H1 (cell line): ENCODE measurements around the gene MTARC2. TPM values are rescaled to one million over a fixed set of nuclear protein-coding genes. Genes with fewer than 3 reads are reported as not detected.
A peak's percentile ranks its signal among the peaks of the same experiment; 100 is the strongest.

Experiments used
- CTCF ChIA-PET: fragments of 300-600 bp; sonication (Branson Sonifier 250); formaldehyde crosslinking; loops from one replicate; lab custom pipeline; 2021; ENCODE audit not compliant: partially characterized antibody; lab: Charles Lee
- POLR2A ChIA-PET: fragments of 300-600 bp; sonication (Branson Sonifier 250); formaldehyde crosslinking; loops from one replicate; lab custom pipeline; 2021; ENCODE audit warnings: inconsistent platforms; ENCODE audit not compliant: partially characterized antibody; lab: Charles Lee
- DNase-seq, 2 experiments: peaks; one replicate each; pipeline versions ENCODE4 v3.0.0 to v3.0.0-alpha.2; 2010 to 2022; ENCODE audit warnings: low spot score in 2 of 2, low read depth in 1 of 2, mixed read lengths in 1 of 2
- FAIRE-seq: peaks from 2 replicates; lab custom pipeline; 2011; peaks lifted over from hg19 to GRCh38; lab: Jason Lieb, UNC
- H2AFZ ChIP-seq: 2 replicates; pipeline ENCODE4 v1.8.1; 2012; ENCODE audit warnings: low read length, inconsistent platforms
- H2AK5ac ChIP-seq: 2 replicates; pipeline ENCODE4 v1.6.1; 2013; ENCODE audit warnings: low read depth, low read length
- H2BK120ac ChIP-seq: replicated peaks from 2 replicates; pipeline ENCODE3; 2013; ENCODE audit warnings: low read depth, low read length, inconsistent platforms
- H2BK12ac ChIP-seq: 2 replicates; pipeline ENCODE4 v1.6.1; 2013; ENCODE audit warnings: low read depth, low read length
- H2BK15ac ChIP-seq: 2 replicates; pipeline ENCODE4 v1.6.1; 2013; ENCODE audit warnings: low read length
- H2BK20ac ChIP-seq: 2 replicates; pipeline ENCODE4 v1.6.1; 2013; ENCODE audit warnings: low read length
- H2BK5ac ChIP-seq: 2 replicates; pipeline ENCODE4 v1.6.1; 2013; ENCODE audit warnings: low read depth, low read length
- H3K14ac ChIP-seq: 2 replicates; pipeline ENCODE4 v1.6.1; 2013; ENCODE audit warnings: inconsistent platforms; ENCODE audit not compliant: insufficient read length
- H3K18ac ChIP-seq: 2 replicates; pipeline ENCODE4 v1.6.1; 2013; ENCODE audit warnings: low read length; ENCODE audit errors: extremely low read depth
- H3K23ac ChIP-seq: 2 replicates; pipeline ENCODE4 v1.6.1; 2013; ENCODE audit warnings: inconsistent platforms; ENCODE audit not compliant: insufficient read length
- H3K23me2 ChIP-seq: 2 replicates; pipeline ENCODE4 v1.6.1; 2013; ENCODE audit warnings: low read depth, low read length
- H3K27ac ChIP-seq: 2 replicates; pipeline ENCODE4 v1.6.1; 2011; ENCODE audit warnings: low read depth, low read length, inconsistent platforms
- H3K27me3 ChIP-seq, 4 experiments: replicated peaks in 1 of 4; 1 replicate in 1 of 4; 2 replicates in 3 of 4; pipeline versions ENCODE4 v1.6.1 to v1.8.1; 2011 to 2013; ENCODE audit warnings: low read length in 3 of 4, mild to moderate bottlenecking in 3 of 4, inconsistent platforms in 2 of 4, mixed read lengths in 2 of 4, moderate library complexity in 1 of 4; ENCODE audit not compliant: control insufficient read depth in 3 of 4, insufficient read depth in 3 of 4; ENCODE audit errors: extremely low read depth in 1 of 4
- H3K36me3 ChIP-seq, 4 experiments: 2 replicates each; pipeline versions ENCODE4 v1.6.1 to v1.8.1; 2011 to 2013; ENCODE audit warnings: mild to moderate bottlenecking in 4 of 4, low read length in 3 of 4, moderate library complexity in 2 of 4, control low read depth in 1 of 4, inconsistent platforms in 1 of 4; ENCODE audit not compliant: insufficient read depth in 4 of 4, control insufficient read depth in 2 of 4
- H3K4ac ChIP-seq: replicated peaks from 2 replicates; pipeline ENCODE3; 2013; ENCODE audit warnings: low read length, low read depth, mixed read lengths, inconsistent platforms; ENCODE audit not compliant: insufficient read length
- H3K4me1 ChIP-seq, 4 experiments: replicated peaks in 1 of 4; 1 replicate in 1 of 4; 2 replicates in 3 of 4; pipeline versions ENCODE4 v1.6.1 to v1.8.1; 2011 to 2013; ENCODE audit warnings: low read length in 3 of 4, inconsistent platforms in 2 of 4, mixed read lengths in 1 of 4; ENCODE audit not compliant: insufficient read depth in 4 of 4, control insufficient read depth in 3 of 4
- H3K4me2 ChIP-seq, 2 experiments: 2 replicates each; pipeline versions ENCODE4 v1.6.1 to v1.8.1; 2011 to 2013; ENCODE audit warnings: low read depth in 2 of 2, low read length in 2 of 2, control low read depth in 1 of 2, inconsistent platforms in 1 of 2, mild to moderate bottlenecking in 1 of 2; ENCODE audit not compliant: insufficient read depth in 1 of 2
- H3K4me3 ChIP-seq, 4 experiments: fragments of 200-600, 300-600 bp in 1 of 4; sonication (generic), shearing (Covaris generic), sonication (Bioruptor Twin) in 1 of 4; 2 replicates each; pipeline versions ENCODE4 v1.5.1 to v1.8.1; 2011 to 2016; ENCODE audit warnings: low read length in 4 of 4, low read depth in 3 of 4, control low read depth in 2 of 4, inconsistent platforms in 2 of 4, mild to moderate bottlenecking in 2 of 4, mixed read lengths in 1 of 4, moderate library complexity in 1 of 4; ENCODE audit not compliant: insufficient read depth in 2 of 4; ENCODE audit errors: extremely low read depth in 1 of 4
- H3K56ac ChIP-seq: replicated peaks from 2 replicates; pipeline ENCODE3; 2013; ENCODE audit warnings: low read depth, mild to moderate bottlenecking, mixed read lengths, low read length, inconsistent platforms; ENCODE audit not compliant: insufficient read length
- H3K79me1 ChIP-seq: 2 replicates; pipeline ENCODE4 v1.6.1; 2013; ENCODE audit warnings: low read depth, low read length, control low read depth
- H3K79me2 ChIP-seq, 2 experiments: 2 replicates each; pipeline versions ENCODE4 v1.6.1 to v1.8.1; 2012 to 2013; ENCODE audit warnings: low read length in 2 of 2, mild to moderate bottlenecking in 2 of 2, inconsistent platforms in 1 of 2; ENCODE audit not compliant: insufficient read depth in 2 of 2, control insufficient read depth in 1 of 2
- H3K9ac ChIP-seq, 4 experiments: replicated peaks in 1 of 4; 1 replicate in 1 of 4; 2 replicates in 3 of 4; pipeline versions ENCODE4 v1.6.1 to v1.8.1; 2011 to 2013; ENCODE audit warnings: low read depth in 3 of 4, low read length in 3 of 4, control low read depth in 2 of 4, mild to moderate bottlenecking in 2 of 4, moderate library complexity in 2 of 4, inconsistent platforms in 1 of 4; ENCODE audit errors: extremely low read depth in 1 of 4
- H3K9me3 ChIP-seq, 2 experiments: 2 replicates each; pipeline versions ENCODE4 v1.6.1 to v1.8.1; 2012 to 2013; ENCODE audit warnings: mild to moderate bottlenecking in 2 of 2, moderate library complexity in 2 of 2, control low read depth in 1 of 2, inconsistent platforms in 1 of 2, low read depth in 1 of 2, low read length in 1 of 2, mixed read lengths in 1 of 2; ENCODE audit not compliant: insufficient read depth in 2 of 2
- H4K20me1 ChIP-seq, 2 experiments: replicated peaks in 1 of 2; 2 replicates each; pipeline versions ENCODE3 to v1.8.1; 2011 to 2013; ENCODE audit warnings: inconsistent platforms in 2 of 2, low read length in 2 of 2, mild to moderate bottlenecking in 1 of 2; ENCODE audit not compliant: insufficient read depth in 2 of 2, control insufficient read depth in 1 of 2
- H4K5ac ChIP-seq: 2 replicates; pipeline ENCODE4 v1.6.1; 2013; ENCODE audit warnings: low read length, low read depth, mixed read lengths, inconsistent platforms; ENCODE audit not compliant: insufficient read length
- H4K8ac ChIP-seq: 2 replicates; pipeline ENCODE4 v1.8.0; 2013; ENCODE audit warnings: mild to moderate bottlenecking, moderate library complexity, low read length, inconsistent platforms; ENCODE audit not compliant: insufficient read depth; ENCODE audit errors: extremely low read depth
- H4K91ac ChIP-seq: replicated peaks from 2 replicates; pipeline ENCODE3; 2013; ENCODE audit warnings: low read length, mixed read lengths, inconsistent platforms; ENCODE audit not compliant: insufficient read length
- EP300 ChIP-seq, 2 experiments: IDR thresholded peaks; 1 replicate in 1 of 2; 2 replicates in 1 of 2; pipeline ENCODE4 v1.6.1; 2011 to 2012; ENCODE audit warnings: low read depth in 2 of 2, low read length in 2 of 2, mild to moderate bottlenecking in 2 of 2, borderline replicate concordance in 1 of 2, inconsistent platforms in 1 of 2, moderate library complexity in 1 of 2
- GTF2F1 ChIP-seq: IDR thresholded peaks from 2 replicates; pipeline ENCODE4 v1.6.1; 2012; ENCODE audit warnings: low read depth, low read length, improper control_type of control experiment, borderline replicate concordance
- HDAC6 ChIP-seq: IDR thresholded peaks from one replicate; pipeline ENCODE4 v1.7.1; 2012; ENCODE audit warnings: low read depth, mild to moderate bottlenecking, inconsistent platforms, low read length, moderate library complexity
- JUN ChIP-seq: IDR thresholded peaks from 2 replicates; pipeline ENCODE4 v1.6.1; 2011; ENCODE audit warnings: low read depth, mild to moderate bottlenecking, improper control_type of control experiment, low read length
- KDM4A ChIP-seq: IDR thresholded peaks from one replicate; pipeline ENCODE4 v1.7.1; 2012; ENCODE audit warnings: low read depth, mild to moderate bottlenecking, moderate library complexity, low read length, inconsistent platforms; ENCODE audit not compliant: severe bottlenecking
- WGBS, 2 experiments: shearing (Covaris generic) in 1 of 2; methylation state at CpG; one replicate each; pipeline versions ENCODE4 v1.1.6 to v1.1.7; 2013 to 2015; ENCODE audit warnings: low lambda C conversion rate in 2 of 2, mixed read lengths in 2 of 2, inconsistent platforms in 1 of 2, low coverage in 1 of 2, missing lambda C conversion rate in 1 of 2; ENCODE audit not compliant: insufficient replicate concordance in 2 of 2, insufficient coverage in 1 of 2, insufficient read length in 1 of 2; ENCODE audit errors: extremely low coverage in 1 of 2, missing lambda C conversion rate in 1 of 2; 5-methylcytosine and 5-hydroxymethylcytosine counted together
- polyA plus RNA-seq, 7 experiments: library from polyadenylated mRNA; depleted of rRNA in 3 of 7; stranded (reverse) in 5 of 7; unstranded in 2 of 7; fragments of >200 nt in 5 of 7; fragments of 200-250 nt in 2 of 7; gene quantifications; 1 replicate in 5 of 7; 2 replicates in 1 of 7; 4 replicates in 1 of 7; pipeline versions ENCODE4 v1.2.1 to v1.2.3, GENCODE V29; 2011 to 2013; ENCODE audit warnings: missing spikeins in 2 of 7, mixed read lengths in 2 of 7
- total RNA-seq: library from RNA; stranded (reverse); fragmentation: NEBNext Ultra II Directional; extraction: Animal tissue kit (Norgen Biotek cat#: 25700); gene quantifications from 2 replicates; pipeline ENCODE4 v1.2.1, GENCODE V29; 2021

MTARC2 gene
- total and polyA plus RNA-seq, 2 of the 8 experiments (the other 6 are each of a cell fraction or from before 2014, with no cell fraction given) = 7.2 to 7.9 TPM

DNA sequence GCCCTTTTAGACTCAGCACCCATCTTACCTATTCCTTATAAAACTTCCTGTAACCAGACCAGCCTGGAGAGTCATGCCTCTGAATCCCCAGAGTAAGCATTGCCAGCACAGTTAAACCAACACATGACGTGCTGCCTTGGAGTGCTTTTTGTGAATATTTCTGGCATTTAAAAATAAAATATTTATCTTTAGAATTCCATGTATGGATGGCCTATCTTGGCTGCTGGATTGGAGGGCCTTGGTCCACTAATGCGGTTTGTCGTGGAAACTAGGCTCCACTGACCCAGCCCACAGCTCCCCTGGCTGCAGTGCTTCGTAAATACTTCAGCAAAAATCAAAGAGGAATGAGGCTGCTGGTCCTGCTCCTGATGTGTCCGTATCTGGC, 56.1 kb downstream of the MTARC2 start:
- H3K56ac ChIP-seq = no peak overlapping the region
- H3K4me2 ChIP-seq = no peak overlapping the region
- no peak overlapping the region for H3K27ac ChIP-seq
- H3K4ac ChIP-seq = peak overlapping the region; percentile 49
- H3K18ac ChIP-seq = no peak overlapping the region
- no peaks in the 10 kb centered on the region; a peak in 1 of 7 replicates for H3K4me1 ChIP-seq
- no peaks in the 10 kb centered on the region for H3K9me3 ChIP-seq
- no peak overlapping the region for H3K9ac ChIP-seq
- H3K23me2 ChIP-seq = no peaks in the 10 kb centered on the region
- no peaks in the 10 kb centered on the region for H3K79me2 ChIP-seq
- TF ChIP-seq GTF2F1 = no peak
- no peak for TF ChIP-seq EP300 (IDR thresholded peaks at IDR 0.05; ENCODE audit: borderline replicate concordance in 1 of 2, low read depth in 2 of 2, low read length in 2 of 2)
- TF ChIP-seq HDAC6 = no peak
- no peak for TF ChIP-seq JUN
- TF ChIP-seq KDM4A = no peak
- H2BK120ac ChIP-seq = no peak overlapping the region
- ChIA-PET CTCF (interaction anchor here (0.5 to 9.2 kb wide), 30 partner anchors 8 to 523 kb away, joined by 3 to 96 read pairs (median 4); partner anchors contain the start of genes MTARC1 and MTARC2), POLR2A (interaction anchor here (3.2 kb wide), 1 partner anchor 17 kb away, joined by 11 read pairs; the partner anchor contains the start of gene MTARC1)
- H2AFZ ChIP-seq = no peak overlapping the region
- no peak for FAIRE-seq
- H2BK15ac ChIP-seq = no peak overlapping the region
- peaks cover 0 to 9% of the 10 kb centered on the region in 2 experiments for H4K20me1 ChIP-seq
- H4K8ac ChIP-seq = no peak overlapping the region
- H4K91ac ChIP-seq = no peak overlapping the region
- no peak overlapping the region for H2BK12ac ChIP-seq
- H3K4me3 ChIP-seq = no peak overlapping the region
- 93% methylated on average over 5 of the region's 5 CpGs; no CpG with 5 or more reads in 1 of the 2 experiments for WGBS, 2 experiments
- no peak overlapping the region for H2AK5ac ChIP-seq
- H2BK20ac ChIP-seq = no peak overlapping the region
- H3K79me1 ChIP-seq = no peaks in the 10 kb centered on the region
- H3K27me3 ChIP-seq = no peaks in the 10 kb centered on the region
- H2BK5ac ChIP-seq = no peak overlapping the region
- no peak overlapping the region for H3K23ac ChIP-seq
- H3K14ac ChIP-seq = no peak overlapping the region
- no peak for DNase-seq
- H3K36me3 ChIP-seq = peaks cover 0 to 13% (median 4%) of the 10 kb centered on the region in 4 experiments; a peak in 3 of 8 replicates
- no peak overlapping the region for H4K5ac ChIP-seq
